GM11168 (cell line): Measurements from ENCODE around the gene RND1.
"Not testable (repeated sequence)": the region's sequence is repeated elsewhere in the genome, so short reads cannot be mapped to it uniquely, and the experiment has no call there.

Experiments
- in situ Hi-C: fragments of 300-500 bp; cut with MboI; formaldehyde crosslinking; loops from one replicate; pipeline ENCODE4 v1.12.0; 2022; ENCODE audit warnings: low sequenced_read_pairs; ENCODE audit not compliant: unreplicated experiment

Gene RND1

GRCh38 chr12:48865281-48866051 is at the start of gene RND1:
RND1 (minus strand) TSS chr12:48865870; CDS start chr12:48865767, 103 bp downstream.
- in situ Hi-C loops, result no loop called here

GRCh38 chr12:48910196-48910595 is 44.5 kb upstream of the RND1 start:
- in situ Hi-C loops, result no loop called here

- in situ Hi-C loops, result not testable (repeated sequence)
Measured at GRCh38 chr12:48909698-48910097, 44.0 kb upstream of the RND1 start.

GRCh38 chr12:48907245-48907644 is 41.6 kb upstream of the RND1 start:
- in situ Hi-C loops, result no loop called here

GRCh38 chr12:48903982-48904411 is 38.3 kb upstream of the RND1 start:
- in situ Hi-C loops, result no loop called here

GRCh38 chr12:48903363-48903981 is 37.8 kb upstream of the RND1 start:
- in situ Hi-C loops, result no loop called here

GRCh38 chr12:48901278-48901677 is 35.6 kb upstream of the RND1 start:
- in situ Hi-C loops, result no loop called here

- in situ Hi-C loops, result no loop called here
Measured at GRCh38 chr12:48899651-48900050, 34.0 kb upstream of the RND1 start.

- in situ Hi-C loops, result no loop called here
Measured at GRCh38 chr12:48894271-48894670, 28.6 kb upstream of the RND1 start.

- in situ Hi-C loops, result no loop called here
Measured at GRCh38 chr12:48890657-48891418, 25.2 kb upstream of the RND1 start.

- in situ Hi-C loops, result no loop called here
Measured at GRCh38 chr12:48889679-48890078, 24.0 kb upstream of the RND1 start.

GRCh38 chr12:48883305-48884161 is 17.9 kb upstream of the RND1 start:
- in situ Hi-C loops, result no loop called here

GRCh38 chr12:48882972-48883304 is 17.3 kb upstream of the RND1 start:
- in situ Hi-C loops, result no loop called here

GRCh38 chr12:48882315-48882687 is 16.6 kb upstream of the RND1 start:
- in situ Hi-C loops, result no loop called here

GRCh38 chr12:48881686-48882314 is 16.1 kb upstream of the RND1 start:
- in situ Hi-C loops, result no loop called here

GRCh38 chr12:48880647-48881046 is 15.0 kb upstream of the RND1 start:
- in situ Hi-C loops, result no loop called here

GRCh38 chr12:48878548-48878947 is 12.9 kb upstream of the RND1 start:
- in situ Hi-C loops, result no loop called here

GRCh38 chr12:48875944-48876515 is 10.4 kb upstream of the RND1 start:
- in situ Hi-C loops, result no loop called here

GRCh38 chr12:48873534-48873933 is 7.9 kb upstream of the RND1 start:
- in situ Hi-C loops, result not testable (repeated sequence)

GRCh38 chr12:48873096-48873495 is 7.4 kb upstream of the RND1 start:
- in situ Hi-C loops, result no loop called here
